ENCODE data around the gene STARD10.

The STARD10 gene

GRCh38 chr11:72732329-72732728 lies 61.5 kb downstream of the STARD10 start:
- TF ChIP-seq, protein P1, sequence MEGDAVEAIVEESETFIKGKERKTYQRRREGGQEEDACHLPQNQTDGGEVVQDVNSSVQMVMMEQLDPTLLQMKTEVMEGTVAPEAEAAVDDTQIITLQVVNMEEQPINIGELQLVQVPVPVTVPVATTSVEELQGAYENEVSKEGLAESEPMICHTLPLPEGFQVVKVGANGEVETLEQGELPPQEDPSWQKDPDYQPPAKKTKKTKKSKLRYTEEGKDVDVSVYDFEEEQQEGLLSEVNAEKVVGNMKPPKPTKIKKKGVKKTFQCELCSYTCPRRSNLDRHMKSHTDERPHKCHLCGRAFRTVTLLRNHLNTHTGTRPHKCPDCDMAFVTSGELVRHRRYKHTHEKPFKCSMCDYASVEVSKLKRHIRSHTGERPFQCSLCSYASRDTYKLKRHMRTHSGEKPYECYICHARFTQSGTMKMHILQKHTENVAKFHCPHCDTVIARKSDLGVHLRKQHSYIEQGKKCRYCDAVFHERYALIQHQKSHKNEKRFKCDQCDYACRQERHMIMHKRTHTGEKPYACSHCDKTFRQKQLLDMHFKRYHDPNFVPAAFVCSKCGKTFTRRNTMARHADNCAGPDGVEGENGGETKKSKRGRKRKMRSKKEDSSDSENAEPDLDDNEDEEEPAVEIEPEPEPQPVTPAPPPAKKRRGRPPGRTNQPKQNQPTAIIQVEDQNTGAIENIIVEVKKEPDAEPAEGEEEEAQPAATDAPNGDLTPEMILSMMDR (IDR thresholded peaks at IDR 0.05; ENCODE audit: insufficient read depth, low read length, poor library complexity, severe bottlenecking): no peak
- peaks cover 8% of the 10 kb centered on the region for H3K36me3 ChIP-seq (ENCODE audit: control insufficient read depth, insufficient read depth, low read length)
- no peak for DNase-seq (ENCODE audit: extremely low read depth, insufficient read length)

GRCh38 chr11:72730737-72731136 lies 63.1 kb downstream of the STARD10 start:
- H3K4me3 ChIP-seq (replicated peaks; ENCODE audit: low read depth, low read length): no peak overlapping the region
- TF ChIP-seq, protein P1 (IDR thresholded peaks at IDR 0.05; ENCODE audit: insufficient read depth, low read length, poor library complexity, severe bottlenecking): no peak
- H3K27me3 ChIP-seq (replicated peaks; ENCODE audit: control insufficient read depth, insufficient read depth, low read length): no peaks in the 10 kb centered on the region
- peaks cover 12% of the 10 kb centered on the region for H3K36me3 ChIP-seq (ENCODE audit: control insufficient read depth, insufficient read depth, low read length)
- no peak for DNase-seq (ENCODE audit: extremely low read depth, insufficient read length)

More at GRCh38 chr11:72732329-72732728, 61.5 kb downstream of the STARD10 start:
- no peak overlapping the region for H3K4me3 ChIP-seq (replicated peaks; ENCODE audit: low read depth, low read length)
- H3K27me3 ChIP-seq (replicated peaks; ENCODE audit: control insufficient read depth, insufficient read depth, low read length): no peaks in the 10 kb centered on the region

- TF ChIP-seq, protein P1 (IDR thresholded peaks at IDR 0.05; ENCODE audit: insufficient read depth, low read length, poor library complexity, severe bottlenecking): no peak
- no peaks in the 10 kb centered on the region for H3K27me3 ChIP-seq (replicated peaks; ENCODE audit: control insufficient read depth, insufficient read depth, low read length)
- DNase-seq (ENCODE audit: extremely low read depth, insufficient read length): no peak
These were observed 63.6 kb downstream of the STARD10 start for GRCh38 chr11:72730243-72730642.

DNA sequence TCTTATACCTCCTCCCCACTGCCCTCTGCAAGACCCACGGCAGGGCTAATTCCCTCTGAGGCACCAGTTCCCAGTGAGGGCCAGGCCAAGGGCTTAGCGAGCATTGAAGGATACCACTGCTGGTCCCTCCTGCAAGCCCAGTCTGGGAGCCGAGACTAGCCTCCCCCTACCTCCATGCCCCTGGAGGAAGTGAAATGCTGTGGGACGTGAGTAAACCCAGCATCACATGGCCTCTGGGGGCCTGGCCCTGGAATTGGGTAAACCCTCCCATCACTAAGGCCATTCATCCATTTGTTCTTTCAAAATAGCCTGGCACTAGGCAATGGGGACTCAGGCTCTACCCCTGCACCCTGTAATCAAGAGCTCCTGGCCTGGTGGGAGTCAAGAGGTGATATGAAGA lies 66.3 kb downstream of the STARD10 start:
- Histone ChIP-seq H3K4me3 (replicated peaks; ENCODE audit: low read depth, low read length) (no peak overlapping the region), H3K36me3 (ENCODE audit: control insufficient read depth, insufficient read depth, low read length) (peaks cover 9% of the 10 kb centered on the region), H3K27me3 (replicated peaks; ENCODE audit: control insufficient read depth, insufficient read depth, low read length) (no peaks in the 10 kb centered on the region)
- DNase-seq (ENCODE audit: extremely low read depth, insufficient read length): no peak
- TF ChIP-seq, protein P1 (IDR thresholded peaks at IDR 0.05; ENCODE audit: insufficient read depth, low read length, poor library complexity, severe bottlenecking): no peak

More at GRCh38 chr11:72730243-72730642, 63.6 kb downstream of the STARD10 start:
- peaks cover 12% of the 10 kb centered on the region for H3K36me3 ChIP-seq (ENCODE audit: control insufficient read depth, insufficient read depth, low read length)
- H3K4me3 ChIP-seq (replicated peaks; ENCODE audit: low read depth, low read length): no peak overlapping the region

DNA sequence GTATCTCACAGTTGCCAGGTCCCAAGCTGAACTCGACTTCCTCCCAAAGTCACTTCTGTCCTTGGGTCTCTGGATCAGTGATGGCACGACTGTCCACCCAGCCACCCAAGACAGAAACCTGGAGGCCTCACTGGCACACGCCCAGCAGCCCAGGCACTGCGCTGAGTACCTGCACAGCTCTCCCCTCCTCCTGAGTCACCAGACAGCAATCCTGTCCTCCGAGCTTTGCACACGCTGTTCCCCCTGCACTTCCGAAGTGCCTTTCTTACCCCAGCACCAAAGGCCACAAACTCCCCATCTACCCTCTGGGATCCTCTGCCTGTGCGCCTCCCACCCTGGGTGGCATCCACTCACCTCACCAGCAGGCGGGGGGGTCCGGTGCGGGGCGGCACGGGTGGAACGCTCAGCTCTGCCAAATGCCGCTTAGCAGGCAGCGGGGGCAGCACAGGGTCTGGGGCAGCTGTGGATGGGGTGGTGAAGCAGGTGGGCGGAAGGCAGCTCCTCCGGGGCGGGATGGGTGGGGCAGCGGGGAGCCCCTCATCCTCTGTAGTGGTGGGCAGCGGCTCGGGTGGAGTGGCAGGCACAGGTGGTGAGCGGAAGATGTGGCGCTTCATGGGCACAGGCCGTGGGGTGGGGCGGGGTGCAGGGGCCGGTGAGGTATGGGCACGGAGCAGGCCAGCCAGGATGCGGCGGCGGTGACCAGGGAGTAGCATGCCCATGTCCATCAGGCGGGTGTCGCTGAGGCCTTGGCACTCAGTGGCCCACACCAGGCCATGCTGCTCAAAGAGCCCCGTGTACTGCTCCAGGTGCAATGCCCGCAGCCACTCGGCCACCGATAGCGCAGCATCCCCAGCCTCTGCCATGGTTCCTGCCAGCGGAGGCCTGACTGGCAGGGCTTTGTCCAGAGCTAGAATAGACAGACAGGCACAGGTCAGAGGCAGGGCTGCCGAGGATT lies 67.3 kb downstream of the STARD10 start:
- no peak for DNase-seq (ENCODE audit: extremely low read depth, insufficient read length)
- TF ChIP-seq, protein P1 (IDR thresholded peaks at IDR 0.05; ENCODE audit: insufficient read depth, low read length, poor library complexity, severe bottlenecking): no peak
- H3K4me3 ChIP-seq (replicated peaks; ENCODE audit: low read depth, low read length): no peak overlapping the region
- peaks cover 4% of the 10 kb centered on the region for H3K36me3 ChIP-seq (ENCODE audit: control insufficient read depth, insufficient read depth, low read length)
- no peaks in the 10 kb centered on the region for H3K27me3 ChIP-seq (replicated peaks; ENCODE audit: control insufficient read depth, insufficient read depth, low read length)

Data from GM06990 (cell line).